SH-SY5Y (cell line): ENCODE results near the gene P3H3.

Experiments
- GATA2 ChIP-seq: IDR thresholded peaks from 2 replicates; pipeline ENCODE4 v1.6.1; 2011; ENCODE audit warnings: mild to moderate bottlenecking, low read depth, low read length
- GATA3 ChIP-seq: IDR thresholded peaks from 2 replicates; pipeline ENCODE4 v1.6.1; 2011; ENCODE audit warnings: low read depth, mild to moderate bottlenecking, low read length, moderate library complexity

DNA sequence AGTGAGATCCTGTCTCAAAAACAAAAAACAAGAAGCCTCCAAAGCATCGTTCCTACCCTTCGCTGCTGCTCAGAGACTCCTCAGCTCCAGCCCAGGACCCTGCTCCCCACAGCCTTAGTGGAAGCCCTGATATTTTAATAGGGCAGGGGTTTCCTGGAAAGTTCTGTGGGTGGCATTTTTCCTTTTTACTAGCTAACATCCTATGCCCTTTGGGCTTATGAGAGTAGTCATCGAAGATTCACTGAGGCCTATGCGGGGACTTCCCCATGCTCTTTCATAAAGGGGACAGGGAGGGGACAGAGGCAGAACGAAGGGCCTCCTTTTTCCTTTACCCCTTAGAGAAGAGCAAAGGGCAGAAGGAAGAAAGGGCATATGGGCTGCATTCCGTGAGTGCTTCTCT lies 47.6 kb upstream of the P3H3 start:
- TF ChIP-seq GATA2 (no peak), GATA3 (no peak)
